Muscle of leg (tissue), 11 donors: ENCODE measurements around the gene TMEM190. TPM values are rescaled to one million over a fixed set of nuclear protein-coding genes. Genes with fewer than 3 reads are reported as not detected.
A peak's percentile ranks its signal among the peaks of the same experiment; 100 is the strongest.

Experiments used
- DNase-seq: peaks from one replicate; pipeline ENCODE4 v3.0.0; 2013
- H3K27ac ChIP-seq: one replicate; pipeline ENCODE4 v1.5.1; 2013; ENCODE audit warnings: mild to moderate bottlenecking, low read length, control low read depth
- H3K27me3 ChIP-seq: one replicate; pipeline ENCODE4 v1.6.1; 2013; ENCODE audit warnings: low read length; ENCODE audit not compliant: control insufficient read depth, insufficient read depth
- H3K36me3 ChIP-seq: one replicate; pipeline ENCODE4 v1.6.1; 2013; ENCODE audit warnings: low read length; ENCODE audit not compliant: control insufficient read depth, insufficient read depth
- H3K4me1 ChIP-seq: one replicate; pipeline ENCODE4 v1.6.1; 2013; ENCODE audit warnings: low read length; ENCODE audit not compliant: control insufficient read depth, insufficient read depth
- H3K4me3 ChIP-seq: one replicate; pipeline ENCODE4 v1.5.1; 2013; ENCODE audit warnings: low read length, control low read depth
- H3K9me3 ChIP-seq: replicated peaks from 2 replicates; pipeline ENCODE4 v1.6.1; 2013; ENCODE audit warnings: low read depth, low read length; ENCODE audit not compliant: control insufficient read depth
- WGBS: methylation state at CpG from one replicate; pipeline ENCODE4 v1.1.5; 2013; ENCODE audit warnings: missing lambda C conversion rate; ENCODE audit not compliant: insufficient coverage; 5-methylcytosine and 5-hydroxymethylcytosine counted together
- polyA plus RNA-seq, 8 donors: library from polyadenylated mRNA; unstranded; fragments of 120-200 nt; gene quantifications; one replicate each; pipeline versions ENCODE4 v1.2.1 to v1.2.3, GENCODE V29; 2013; ENCODE audit warnings: inconsistent platforms in 1 of 8, low replicate concordance in 1 of 8; ENCODE audit not compliant: insufficient read length in 8 of 8, insufficient read depth in 1 of 8
- total RNA-seq: library from RNA; stranded (reverse); fragments of 120-200 nt; gene quantifications from one replicate; pipeline ENCODE4 v1.2.4, GENCODE V29; 2013

The TMEM190 gene
- total and polyA plus RNA-seq, 9 donors: 0.50 TPM; not detected in 8

DNA sequence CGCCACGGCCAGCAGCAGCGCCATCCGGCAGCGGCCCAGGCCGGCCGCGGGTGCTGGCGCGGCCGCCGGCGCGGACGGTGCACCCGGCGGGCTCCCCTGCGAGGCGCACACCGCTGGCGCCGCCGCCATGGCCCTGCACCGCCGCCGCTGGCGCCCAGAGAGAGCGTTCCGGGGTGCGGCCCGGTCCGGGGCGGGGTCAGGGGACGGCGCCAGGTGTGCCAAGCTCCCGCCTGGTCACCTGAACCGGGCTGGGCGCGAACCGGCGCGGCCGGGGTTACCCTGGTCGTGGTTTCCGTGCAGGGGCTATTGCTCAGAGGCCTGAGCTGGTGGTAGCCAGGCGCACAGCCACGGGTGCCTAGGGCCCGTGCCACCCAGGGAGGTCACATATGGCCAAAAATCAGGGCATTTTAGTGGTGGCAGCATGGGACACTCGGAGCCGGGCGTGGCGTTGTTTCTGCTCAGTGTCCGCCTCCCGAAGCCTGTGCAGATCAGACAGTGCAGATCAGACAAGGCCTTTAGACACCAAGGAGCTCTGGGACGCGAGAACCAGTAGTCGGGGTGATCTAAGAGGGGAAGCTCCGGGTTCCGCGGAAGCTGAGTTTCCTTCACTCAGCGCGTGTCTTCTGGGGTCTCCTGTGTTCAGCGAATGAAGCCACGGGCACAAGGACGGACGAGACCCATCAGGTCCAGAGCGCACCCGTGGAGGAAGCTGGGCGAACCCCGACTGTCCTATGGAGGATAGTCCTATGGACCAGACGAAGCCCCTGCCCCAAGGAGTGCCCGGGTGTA, 7.7 kb downstream of the TMEM190 start, which contains the start of gene TMEM238:
Gene TMEM238, minus strand, starts transcription at position 162 of the 789 bp plus-strand sequence. Its CDS starts 33 bp downstream, at position 129.
- Histone ChIP-seq H3K4me1 (peaks cover 49% of the 10 kb centered on the region), H3K27me3 (no peaks in the 10 kb centered on the region), H3K36me3 (peaks cover 29% of the 10 kb centered on the region), H3K27ac (peak within 1 kb of the TSS; percentile 99), H3K9me3 (no peaks in the 10 kb centered on the region), H3K4me3 (peak within 1 kb of the TSS; percentile 98)
- DNase-seq: no peak
- 20% methylated on average over 72 of the region's 72 CpGs for WGBS

DNA sequence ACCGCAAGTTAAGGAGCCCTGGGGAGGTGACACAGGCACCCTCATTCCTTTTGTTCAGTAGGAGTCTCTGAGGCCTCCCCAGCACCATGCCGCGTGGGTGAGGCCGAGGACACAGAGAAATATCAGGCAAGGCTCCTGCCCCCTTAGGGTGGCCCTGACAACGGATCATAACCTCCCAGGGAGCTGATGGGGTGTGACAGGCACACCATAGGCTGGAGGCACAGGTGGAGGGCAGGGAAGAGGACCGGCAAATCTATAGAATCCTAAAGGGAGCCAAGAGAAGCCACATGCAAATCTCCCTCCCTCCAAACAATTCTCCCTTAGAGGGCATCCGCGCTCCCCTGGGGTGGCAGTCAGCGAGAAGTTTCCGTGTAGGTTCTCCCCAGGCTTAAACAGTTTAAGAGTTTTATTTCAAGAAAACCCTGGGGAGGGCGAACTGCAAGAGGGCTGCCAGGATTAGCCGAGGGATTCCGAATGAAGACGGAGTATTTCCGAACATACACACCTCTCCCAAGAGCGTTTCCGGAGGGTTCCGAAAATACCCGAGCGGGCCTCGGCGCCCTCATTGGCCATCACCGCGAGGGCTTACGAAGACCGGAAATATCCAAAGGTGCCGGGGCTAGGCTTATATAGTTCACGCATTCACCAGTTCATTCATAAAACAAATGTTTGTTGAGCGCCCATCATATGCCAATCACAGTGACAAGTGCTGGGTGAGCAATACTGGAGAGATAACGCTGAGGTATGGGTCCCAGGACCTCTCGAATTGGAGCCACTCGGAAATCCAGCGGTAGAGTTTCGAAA, 8.5 kb downstream of the TMEM190 start:
- Histone ChIP-seq H3K27ac (peak overlapping the region; percentile 99), H3K4me3 (peak overlapping the region; percentile 98), H3K36me3 (peaks cover 37% of the 10 kb centered on the region), H3K9me3 (no peaks in the 10 kb centered on the region), H3K4me1 (peaks cover 46% of the 10 kb centered on the region), H3K27me3 (no peaks in the 10 kb centered on the region)
- 6% methylated on average over 20 of the region's 34 CpGs for WGBS
- DNase-seq: peak; percentile 99

DNA sequence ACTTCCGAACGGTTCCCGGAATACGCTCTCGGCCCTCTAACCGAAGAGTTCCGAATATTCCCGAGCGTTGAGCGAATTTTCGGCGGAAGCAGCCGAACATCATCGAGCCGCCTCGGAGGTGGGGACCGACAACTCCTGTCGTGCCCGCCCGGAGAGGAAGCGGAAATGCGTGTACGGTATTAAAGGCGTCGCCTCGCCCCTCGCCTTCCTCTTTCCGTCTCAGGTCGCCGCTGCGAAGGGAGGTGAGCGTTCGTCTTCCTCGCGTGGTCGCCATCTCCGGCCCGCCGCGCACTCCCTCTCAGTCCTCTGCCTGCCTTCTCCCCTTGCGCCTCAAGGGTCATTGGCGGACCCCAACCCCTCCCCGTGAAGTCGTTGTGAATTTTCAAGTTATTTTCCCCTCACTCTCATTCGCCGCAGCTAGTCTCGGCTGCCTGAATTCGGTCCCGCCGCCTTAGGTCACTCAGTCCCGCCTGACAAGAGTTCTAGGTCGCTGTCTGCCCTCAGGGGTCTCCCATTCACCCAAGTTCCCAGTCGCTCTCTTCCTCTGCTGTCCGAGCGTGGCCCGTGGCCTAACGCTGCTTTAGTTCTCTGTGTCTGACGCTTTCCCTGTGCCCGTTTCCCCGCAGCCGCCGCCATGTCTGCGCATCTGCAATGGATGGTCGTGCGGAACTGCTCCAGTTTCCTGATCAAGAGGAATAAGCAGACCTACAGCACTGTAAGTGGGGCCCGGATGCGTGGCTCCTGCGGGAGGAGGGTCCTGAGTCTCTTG, 9.3 kb downstream of the TMEM190 start, which contains the start of gene RPL28:
Gene RPL28, plus strand, starts transcription at position 209 of the 769 bp plus-strand sequence. Its CDS starts 426 bp downstream, at position 635.
- Histone ChIP-seq H3K4me1 (peaks cover 47% of the 10 kb centered on the region), H3K27ac (peak within 1 kb of the TSS; percentile 99), H3K4me3 (peak within 1 kb of the TSS; percentile 98), H3K36me3 (peaks cover 43% of the 10 kb centered on the region), H3K27me3 (no peaks in the 10 kb centered on the region), H3K9me3 (no peaks in the 10 kb centered on the region)
- under 1% methylated on average over 66 of the region's 68 CpGs for WGBS
- peak; percentile 99 for DNase-seq

- Histone ChIP-seq H3K27me3 (no peaks in the 10 kb centered on the region), H3K4me3 (peak overlapping the region; percentile 98), H3K9me3 (no peaks in the 10 kb centered on the region), H3K4me1 (peaks cover 51% of the 10 kb centered on the region), H3K27ac (peak overlapping the region; percentile 90), H3K36me3 (peaks cover 49% of the 10 kb centered on the region)
- WGBS: 2% methylated on average over 33 of the region's 33 CpGs
- DNase-seq: no peak
Observed at GRCh38 chr19:55386493-55386971, 9.9 kb downstream of the TMEM190 start.

DNA sequence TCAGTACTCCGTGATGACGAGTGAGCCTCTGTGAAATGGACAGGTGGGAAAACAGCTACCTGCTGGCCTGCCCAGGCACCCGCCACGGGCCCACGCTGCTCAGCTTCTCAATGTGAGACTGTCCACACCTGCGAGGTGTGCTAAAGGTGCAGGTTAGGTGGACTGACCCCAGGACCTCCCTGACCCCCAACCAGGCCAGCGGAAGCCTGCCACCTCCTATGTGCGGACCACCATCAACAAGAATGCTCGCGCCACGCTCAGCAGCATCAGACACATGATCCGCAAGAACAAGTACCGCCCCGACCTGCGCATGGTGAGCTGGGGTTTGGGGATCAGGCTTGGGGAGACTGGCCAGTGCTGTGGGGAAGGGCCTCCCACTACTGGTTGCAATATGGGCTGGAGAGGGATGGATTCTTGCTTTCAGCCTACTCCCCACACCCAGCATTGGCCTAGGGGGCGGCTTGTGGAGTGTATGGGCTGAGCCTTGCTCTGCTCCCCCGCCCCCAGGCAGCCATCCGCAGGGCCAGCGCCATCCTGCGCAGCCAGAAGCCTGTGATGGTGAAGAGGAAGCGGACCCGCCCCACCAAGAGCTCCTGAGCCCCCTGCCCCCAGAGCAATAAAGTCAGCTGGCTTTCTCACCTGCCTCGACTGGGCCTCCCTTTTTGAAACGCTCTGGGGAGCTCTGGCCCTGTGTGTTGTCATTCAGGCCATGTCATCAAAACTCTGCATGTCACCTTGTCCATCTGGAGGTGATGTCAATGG, 11.3 kb downstream of the TMEM190 start:
- peaks cover 51% of the 10 kb centered on the region for H3K4me1 ChIP-seq
- DNase-seq: no peak
- no peak overlapping the region for H3K27ac ChIP-seq
- no peak overlapping the region for H3K4me3 ChIP-seq
- no peaks in the 10 kb centered on the region for H3K27me3 ChIP-seq
- H3K36me3 ChIP-seq: peaks cover 50% of the 10 kb centered on the region
- no peaks in the 10 kb centered on the region for H3K9me3 ChIP-seq
- WGBS: 82% methylated on average over 10 of the region's 24 CpGs

- Histone ChIP-seq H3K27ac (no peak overlapping the region), H3K9me3 (no peaks in the 10 kb centered on the region), H3K27me3 (no peaks in the 10 kb centered on the region), H3K4me1 (peaks cover 41% of the 10 kb centered on the region), H3K36me3 (peaks cover 50% of the 10 kb centered on the region), H3K4me3 (no peak overlapping the region)
- no peak for DNase-seq
- WGBS: 75% methylated on average over 14 of the region's 21 CpGs
Observed at GRCh38 chr19:55389386-55390317, 13.0 kb downstream of the TMEM190 start.

- no peak overlapping the region for H3K4me3 ChIP-seq
- 67% methylated on average over 3 of the region's 7 CpGs for WGBS
- peaks cover 50% of the 10 kb centered on the region for H3K36me3 ChIP-seq
- peak overlapping the region; percentile 7 for H3K27ac ChIP-seq
- no peaks in the 10 kb centered on the region for H3K9me3 ChIP-seq
- no peaks in the 10 kb centered on the region for H3K27me3 ChIP-seq
- H3K4me1 ChIP-seq: peaks cover 36% of the 10 kb centered on the region
- DNase-seq: no peak
Observed at GRCh38 chr19:55390461-55390880, 13.8 kb downstream of the TMEM190 start.

- WGBS: 66% methylated on average over 7 of the region's 12 CpGs
- Histone ChIP-seq H3K27me3 (no peaks in the 10 kb centered on the region), H3K36me3 (peaks cover 50% of the 10 kb centered on the region), H3K4me1 (peaks cover 36% of the 10 kb centered on the region), H3K9me3 (no peaks in the 10 kb centered on the region), H3K27ac (no peak overlapping the region), H3K4me3 (no peak overlapping the region)
- no peak for DNase-seq
Observed at GRCh38 chr19:55391191-55391670, 14.6 kb downstream of the TMEM190 start.
